PC-3 (cell line): ENCODE results near the gene YTHDF1.

Experiments
- CTCF ChIP-seq: fragments of 300-600 bp; sonication (generic); conservative IDR thresholded peaks from 2 replicates; pipeline ENCODE4 v1.5.1; 2017; ENCODE audit warnings: antibody characterized with exemption, low read depth, mild to moderate bottlenecking, low read length
- EZH2 ChIP-seq: fragments of 300-600 bp; sonication (generic); IDR thresholded peaks from one replicate; pipeline ENCODE4 v1.6.1; 2017; ENCODE audit warnings: antibody characterized with exemption, mild to moderate bottlenecking, low read length; ENCODE audit not compliant: unreplicated experiment
- EZH2phosphoT487 ChIP-seq: fragments of 300-600 bp; sonication (generic); IDR thresholded peaks from 2 replicates; pipeline ENCODE4 v1.6.1; 2018; ENCODE audit warnings: mild to moderate bottlenecking, antibody characterized with exemption, low read length, borderline replicate concordance

- TF ChIP-seq CTCF = no peak
- no peak for TF ChIP-seq EZH2
- TF ChIP-seq EZH2phosphoT487 = no peak
These were observed 24.5 kb downstream of the YTHDF1 start for GRCh38 chr20:63191400-63191799.
